Measurements from ENCODE around the gene PCDH19.

DNA sequence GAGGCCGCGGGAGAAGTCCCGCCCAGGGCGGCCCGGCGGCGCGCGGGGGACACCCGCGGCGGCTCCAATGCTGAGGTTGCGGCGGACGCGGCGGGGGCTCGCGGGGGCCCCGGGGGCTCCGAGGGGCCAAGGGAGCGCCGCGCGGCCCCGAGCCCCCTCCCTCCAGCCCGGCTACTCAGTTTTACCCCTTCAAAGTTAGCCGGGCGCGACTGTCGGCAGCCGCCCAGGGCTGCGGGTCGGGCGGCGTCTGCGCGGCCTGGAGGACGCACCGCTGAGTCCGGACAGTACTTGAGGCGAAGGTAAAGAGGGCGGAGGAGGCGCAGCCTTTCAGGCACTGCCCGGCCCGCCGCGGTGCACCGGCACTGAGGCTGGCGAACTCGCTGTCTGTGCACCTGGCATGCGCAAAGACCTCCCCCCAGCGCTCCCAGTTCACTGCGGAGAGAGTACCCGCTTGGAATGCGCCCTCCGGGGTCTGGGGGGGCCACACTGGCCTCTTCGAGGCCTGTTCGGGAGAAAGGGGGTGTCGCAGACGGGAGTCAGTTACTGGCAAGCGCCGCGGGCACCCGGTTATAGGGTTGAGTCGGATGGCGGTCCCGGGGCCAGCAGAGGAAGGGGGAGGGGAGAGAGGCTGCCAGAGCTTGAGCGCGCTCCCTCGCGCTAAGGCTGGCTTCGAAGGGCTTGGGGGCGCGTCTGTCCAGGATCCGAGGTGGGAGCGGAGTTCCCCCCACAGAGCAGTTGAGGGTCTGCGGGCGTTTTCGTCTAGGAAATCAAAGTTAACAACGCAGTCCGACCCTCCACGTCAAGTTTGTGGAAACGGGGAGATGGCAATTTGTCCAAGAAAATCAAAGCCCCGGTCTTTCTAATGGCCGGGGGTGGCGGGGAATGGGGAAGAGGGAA is 1.1 kb downstream of the PCDH19 start:
- TF ChIP-seq, protein P1, sequence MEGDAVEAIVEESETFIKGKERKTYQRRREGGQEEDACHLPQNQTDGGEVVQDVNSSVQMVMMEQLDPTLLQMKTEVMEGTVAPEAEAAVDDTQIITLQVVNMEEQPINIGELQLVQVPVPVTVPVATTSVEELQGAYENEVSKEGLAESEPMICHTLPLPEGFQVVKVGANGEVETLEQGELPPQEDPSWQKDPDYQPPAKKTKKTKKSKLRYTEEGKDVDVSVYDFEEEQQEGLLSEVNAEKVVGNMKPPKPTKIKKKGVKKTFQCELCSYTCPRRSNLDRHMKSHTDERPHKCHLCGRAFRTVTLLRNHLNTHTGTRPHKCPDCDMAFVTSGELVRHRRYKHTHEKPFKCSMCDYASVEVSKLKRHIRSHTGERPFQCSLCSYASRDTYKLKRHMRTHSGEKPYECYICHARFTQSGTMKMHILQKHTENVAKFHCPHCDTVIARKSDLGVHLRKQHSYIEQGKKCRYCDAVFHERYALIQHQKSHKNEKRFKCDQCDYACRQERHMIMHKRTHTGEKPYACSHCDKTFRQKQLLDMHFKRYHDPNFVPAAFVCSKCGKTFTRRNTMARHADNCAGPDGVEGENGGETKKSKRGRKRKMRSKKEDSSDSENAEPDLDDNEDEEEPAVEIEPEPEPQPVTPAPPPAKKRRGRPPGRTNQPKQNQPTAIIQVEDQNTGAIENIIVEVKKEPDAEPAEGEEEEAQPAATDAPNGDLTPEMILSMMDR (IDR thresholded peaks at IDR 0.05) = no peak
- TF ChIP-seq POLR2A (IDR thresholded peaks at IDR 0.05) (no peak), EP300 (IDR thresholded peaks at IDR 0.05) (no peak), POLR2AphosphoS5 (IDR thresholded peaks at IDR 0.05) (no peak)
